ENCODE measurements around the gene LSM2.
A peak's percentile ranks its signal among the peaks of the same experiment; 100 is the strongest.

LSM2 gene

DNA sequence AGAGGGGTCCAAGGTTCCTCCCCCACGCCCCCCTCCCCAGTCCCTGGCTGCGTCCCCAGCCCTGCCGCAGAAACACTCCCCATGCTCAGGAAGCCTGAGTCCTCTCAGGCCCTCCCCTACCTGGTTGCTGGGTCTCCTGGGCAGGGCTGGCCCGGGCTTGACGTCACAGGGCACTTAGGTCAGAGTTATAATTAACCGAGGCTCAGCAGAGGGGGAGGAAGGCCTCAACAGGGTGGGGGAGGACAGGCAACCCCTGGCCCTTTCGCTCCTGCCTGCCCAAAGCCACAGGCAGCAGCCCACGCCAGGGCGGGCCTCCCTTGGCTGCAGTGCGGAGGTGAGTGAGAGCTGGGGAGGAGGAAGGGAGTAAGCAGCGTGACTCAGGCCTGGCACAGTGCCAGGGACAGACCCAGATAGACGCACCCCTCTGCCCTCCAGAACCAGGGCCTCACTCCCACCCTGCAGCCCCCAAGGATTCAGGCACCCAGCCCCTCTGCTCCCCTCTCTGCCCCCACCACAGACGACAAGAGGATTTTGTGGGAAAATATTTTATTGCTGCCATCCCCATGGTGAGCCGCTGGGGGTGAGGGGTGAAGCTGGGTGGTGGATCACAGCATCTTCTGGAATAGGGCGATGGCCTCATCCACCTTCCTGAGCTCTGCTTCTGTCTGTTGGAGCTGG lies 29.6 kb downstream of the LSM2 start, which contains the start of gene VWA7:
Gene VWA7 (minus strand): TSS at position 340 of the 678 bp plus-strand sequence. CDS start 549 bp downstream, outside the sequence.
- peak; percentile 44 to 82 (median 57) for DNase-seq (ENCODE audit: low read depth in 3 of 3)

DNA sequence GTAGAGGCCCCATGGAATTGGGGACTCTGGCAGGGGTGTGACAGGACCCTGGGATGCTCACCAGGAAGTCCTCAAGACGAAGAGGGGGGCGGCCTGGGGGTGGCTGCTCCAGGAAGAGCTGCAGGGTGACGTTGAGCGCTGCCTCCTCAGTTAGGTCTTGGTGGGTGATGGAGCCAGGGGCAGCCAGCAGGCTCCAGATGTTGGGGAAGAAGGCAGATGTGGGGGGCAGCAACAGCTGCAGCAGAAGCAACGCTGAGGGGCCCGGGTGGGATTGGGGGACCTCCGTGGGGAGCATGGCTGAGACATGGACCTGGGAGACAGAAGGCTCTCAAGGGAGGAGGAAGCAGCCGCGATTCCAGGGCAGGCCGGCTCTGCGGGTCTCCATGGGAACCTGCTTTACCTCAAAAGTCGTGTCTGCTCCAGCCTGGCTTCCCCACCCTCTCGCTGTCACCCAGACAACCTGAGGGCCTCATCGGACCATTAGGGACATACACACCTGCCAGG lies 30.2 kb downstream of the LSM2 start:
- DNase-seq (ENCODE audit: low read depth in 3 of 3) = no peak

DNA sequence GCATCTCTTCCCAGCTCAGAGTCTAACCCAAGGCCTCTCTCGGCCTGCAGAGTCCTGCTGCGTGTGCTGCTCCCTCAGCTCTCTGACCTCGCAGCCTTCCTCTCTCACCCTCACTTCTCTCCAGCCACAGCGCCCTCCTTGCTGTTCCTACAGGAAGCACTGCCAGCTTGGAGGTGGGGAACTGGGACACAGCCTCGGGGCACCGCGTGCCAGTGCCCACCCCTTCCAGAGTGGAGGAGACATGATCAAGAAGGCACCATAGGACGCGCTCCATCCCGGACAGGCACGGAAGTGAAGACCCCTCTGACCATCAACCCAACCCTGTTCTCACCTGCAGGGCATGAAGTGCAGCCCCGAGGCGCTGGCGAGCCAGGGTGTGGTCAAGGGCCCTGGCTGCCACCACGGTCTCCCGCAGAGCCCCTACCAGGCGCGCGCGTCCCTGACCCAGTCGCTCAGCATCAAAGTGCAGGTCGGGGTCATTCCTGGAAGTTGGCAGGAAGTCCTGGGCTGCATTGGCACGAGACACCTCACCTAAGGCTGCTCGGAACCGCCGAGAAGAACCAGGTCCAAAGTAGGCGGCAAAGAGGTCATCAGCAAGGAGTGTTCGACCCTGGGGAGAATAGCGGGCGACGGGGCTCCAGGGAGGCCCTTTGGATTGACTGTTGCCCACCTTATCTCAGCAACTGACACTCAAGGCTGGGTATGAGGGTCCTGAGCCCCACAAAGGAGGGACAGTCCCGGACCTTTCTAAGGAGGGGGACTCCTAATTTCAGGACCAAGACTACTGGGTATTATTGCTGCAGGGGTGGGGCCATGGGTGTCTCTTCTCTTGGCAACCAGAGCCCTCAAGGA lies 30.9 kb downstream of the LSM2 start:
- DNase-seq (ENCODE audit: low read depth in 3 of 3) = no peak

DNA sequence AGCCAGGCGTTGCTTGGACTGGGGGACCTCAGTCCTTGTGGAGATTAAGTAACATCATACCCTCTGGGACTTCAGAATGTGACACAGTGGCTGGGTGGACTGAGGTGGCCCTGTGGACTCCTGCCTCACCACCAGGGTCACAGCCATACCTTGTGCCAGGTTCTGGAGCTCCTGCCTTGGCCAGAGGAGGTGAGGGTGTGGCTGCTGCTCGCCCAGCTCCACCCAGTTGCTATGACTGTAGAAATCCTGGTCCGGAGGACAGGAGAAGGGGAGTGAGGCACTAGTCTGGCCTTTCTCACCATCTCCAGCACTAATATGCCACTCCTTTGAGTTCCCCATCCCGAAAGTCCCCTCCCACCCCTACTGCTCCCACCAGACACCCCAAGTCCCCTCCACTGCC lies 31.6 kb downstream of the LSM2 start:
- no peak for DNase-seq (ENCODE audit: low read depth in 3 of 3)

DNA sequence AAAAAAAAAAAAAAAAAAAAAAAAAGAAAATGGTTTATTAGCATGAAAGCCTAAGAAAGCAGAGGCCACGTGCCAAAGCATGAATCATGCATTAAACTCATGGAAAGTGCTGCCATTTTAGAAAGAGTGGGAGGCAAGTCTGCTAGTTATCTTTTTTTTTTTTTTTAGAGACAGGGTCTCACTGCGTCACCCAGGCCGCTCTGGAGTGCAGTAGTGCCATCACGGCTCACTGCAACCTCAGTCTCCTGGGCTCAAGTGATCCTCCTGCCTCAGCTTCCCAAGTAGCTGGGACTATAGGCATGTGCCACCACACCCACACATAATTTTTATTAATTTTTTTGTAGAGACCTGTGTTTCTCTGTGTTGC lies 34.8 kb downstream of the LSM2 start:
- no peak for DNase-seq (ENCODE audit: low read depth in 3 of 3)

DNA sequence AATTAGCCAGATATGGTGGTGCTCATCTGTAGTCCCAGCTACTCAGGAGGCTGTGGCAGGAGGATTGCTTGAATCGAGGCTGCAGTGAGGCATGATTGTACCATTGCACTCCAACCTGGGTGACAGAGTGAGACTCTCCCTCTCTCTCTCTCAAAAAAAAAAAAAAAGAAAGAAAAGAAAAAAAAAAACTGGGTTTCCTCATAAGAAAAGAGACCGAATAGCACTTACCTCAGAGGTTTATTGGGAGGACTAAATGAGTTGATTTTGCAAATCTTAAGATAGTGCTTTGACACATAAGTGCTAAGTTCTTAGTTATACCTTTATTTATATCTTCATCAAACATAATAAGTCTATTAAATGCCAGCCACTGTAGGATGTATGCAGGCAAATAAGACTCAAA lies 35.9 kb downstream of the LSM2 start:
- DNase-seq (ENCODE audit: low read depth in 3 of 3) = no peak

DNA sequence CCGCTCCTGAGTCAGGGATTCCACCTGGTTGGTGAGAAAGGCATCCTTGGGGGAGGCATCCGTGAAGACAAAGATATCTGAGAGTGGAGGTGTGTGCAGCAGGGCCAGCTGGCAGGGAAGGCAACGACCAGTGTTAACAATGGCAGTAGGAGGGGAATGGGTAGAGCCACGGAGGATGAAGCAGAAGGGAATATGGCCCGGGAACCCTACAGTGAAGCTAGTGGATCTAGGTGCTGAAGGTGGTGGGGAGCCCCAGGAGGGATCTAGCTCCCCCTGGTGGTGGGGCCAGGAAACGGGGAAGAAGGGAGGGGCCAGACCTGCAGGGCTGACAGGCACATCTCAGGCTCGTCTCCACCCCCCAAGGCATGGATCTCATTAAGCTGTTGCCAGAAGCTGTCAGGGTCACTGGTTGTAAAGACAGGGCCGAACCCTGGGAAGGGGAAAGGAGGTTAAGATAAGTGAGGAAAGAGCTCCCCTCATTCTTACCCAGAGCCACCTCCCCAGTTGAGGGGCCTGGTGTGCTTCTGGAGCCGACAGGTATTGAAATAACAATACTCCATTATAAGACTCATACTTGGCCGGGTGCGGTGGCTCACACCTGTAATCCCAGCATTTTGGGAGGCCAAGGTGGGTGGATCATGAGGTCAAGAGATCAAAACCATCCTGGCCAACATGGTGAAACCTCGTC lies 36.9 kb downstream of the LSM2 start:
- DNase-seq (ENCODE audit: low read depth in 3 of 3) = peak; percentile 61 to 80 (median 74)

DNA sequence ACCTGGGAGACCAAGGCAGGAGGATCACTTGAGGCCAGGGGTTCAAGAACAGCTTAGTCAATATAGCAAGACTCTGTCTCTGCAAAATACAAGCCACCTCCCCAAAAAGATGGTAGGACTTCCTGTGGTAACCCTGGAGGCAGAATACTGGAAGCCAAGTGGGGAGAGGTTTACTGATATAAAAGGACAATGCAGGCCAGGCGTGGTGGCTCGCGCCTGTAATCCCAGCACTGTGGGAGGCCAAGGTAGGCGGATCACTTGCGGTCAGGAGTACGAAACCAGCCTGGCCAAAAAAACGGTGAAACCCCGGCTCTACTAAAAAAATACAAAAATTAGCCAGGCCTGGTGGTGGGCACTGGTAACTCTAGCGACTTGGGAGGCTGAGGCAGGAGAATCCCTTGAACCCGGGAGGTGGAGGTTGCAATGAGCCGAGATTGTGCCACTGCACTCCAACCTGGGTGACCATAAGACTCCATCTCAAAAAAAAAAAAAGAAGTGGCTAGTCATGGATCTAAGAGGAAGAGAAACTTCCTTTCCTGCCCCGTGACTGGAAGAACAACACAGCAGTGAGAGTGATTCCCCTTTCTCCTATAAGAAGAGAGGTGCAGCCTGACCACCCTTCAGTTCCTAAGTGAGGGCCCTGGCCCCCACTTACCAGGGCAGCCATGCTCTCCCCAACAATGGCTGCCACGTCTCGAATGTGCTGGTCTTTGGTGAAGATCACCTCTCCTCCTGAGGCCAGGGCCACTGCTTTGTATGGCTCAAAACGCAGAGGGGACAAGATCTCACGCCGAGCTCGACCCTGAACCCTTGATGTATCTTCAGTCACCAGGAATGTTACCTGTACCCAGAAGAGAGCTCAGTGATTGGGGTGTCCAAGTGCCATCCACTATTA lies 38.2 kb downstream of the LSM2 start:
- DNase-seq (ENCODE audit: low read depth in 3 of 3) = no peak

DNA sequence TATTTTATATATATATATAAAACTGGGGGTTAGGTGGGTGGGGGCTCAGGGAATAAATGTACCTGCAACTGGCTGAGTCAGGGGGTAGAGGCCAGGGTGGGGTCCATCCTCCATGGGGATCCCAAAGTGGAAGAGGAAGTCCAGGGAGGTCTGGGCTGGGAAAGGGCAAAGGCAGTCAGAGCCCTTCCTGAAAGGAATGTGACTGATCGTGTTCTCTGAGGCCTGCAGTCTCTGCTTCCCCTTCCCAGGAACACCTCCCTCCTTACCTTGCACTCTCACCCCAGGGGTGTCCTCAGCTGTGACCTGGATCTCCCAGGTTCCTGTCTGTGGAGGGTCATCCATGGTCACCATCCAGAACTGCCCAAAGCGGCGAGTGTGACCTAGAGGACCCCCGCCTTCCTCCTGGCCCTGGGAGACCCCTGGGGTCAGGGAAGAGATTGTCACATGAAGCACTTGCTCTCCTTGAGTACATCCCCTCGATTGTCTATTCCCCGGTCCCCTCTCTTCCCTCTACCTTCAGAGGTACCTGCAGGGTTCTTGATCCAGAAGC lies 39.6 kb downstream of the LSM2 start:
- DNase-seq (ENCODE audit: low read depth in 3 of 3) = no peak

DNA sequence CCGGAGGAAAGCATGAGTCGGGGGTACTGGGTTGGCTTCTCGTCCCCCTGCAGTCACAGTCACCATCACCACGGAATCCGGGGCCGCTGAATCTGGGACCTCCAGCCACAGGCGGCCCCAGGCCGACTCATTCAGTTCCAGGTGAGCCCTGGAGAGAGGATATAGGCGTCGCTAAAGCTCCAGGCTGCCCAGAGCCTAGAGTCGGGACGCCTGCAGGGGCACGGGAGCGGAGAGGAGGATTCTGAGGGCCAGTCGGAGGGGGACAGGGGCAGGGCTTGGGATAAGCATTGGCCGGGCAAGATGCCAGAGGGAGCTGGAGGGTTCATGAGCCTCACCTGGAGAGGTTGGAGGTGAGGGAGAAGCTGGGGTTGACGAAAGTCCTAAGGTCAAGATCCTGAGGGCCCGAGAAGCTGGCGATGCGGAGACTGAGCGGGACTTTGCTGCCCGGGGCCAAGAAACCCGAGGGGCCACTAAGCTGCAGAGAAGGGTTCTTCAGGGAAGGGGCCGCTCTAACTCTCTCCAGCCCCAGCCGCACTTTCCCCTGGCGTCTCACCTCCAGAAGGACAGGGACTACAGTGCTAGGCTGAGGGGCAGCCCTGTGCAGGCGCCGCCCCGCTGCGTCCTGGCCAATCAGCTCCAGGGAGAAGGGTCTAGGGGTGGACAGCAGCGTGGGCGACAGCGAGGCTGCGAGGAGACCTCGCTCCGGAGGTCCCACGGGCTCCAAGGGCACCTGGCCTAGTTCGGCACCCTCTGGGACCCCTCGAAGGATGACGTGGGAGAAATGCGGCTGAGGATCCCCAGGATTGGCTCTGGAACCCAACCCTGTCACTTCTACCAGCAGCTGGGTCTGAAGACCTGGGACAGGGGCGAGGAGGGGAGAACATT lies 40.6 kb downstream of the LSM2 start:
- DNase-seq (ENCODE audit: low read depth in 3 of 3) = no peak

DNA sequence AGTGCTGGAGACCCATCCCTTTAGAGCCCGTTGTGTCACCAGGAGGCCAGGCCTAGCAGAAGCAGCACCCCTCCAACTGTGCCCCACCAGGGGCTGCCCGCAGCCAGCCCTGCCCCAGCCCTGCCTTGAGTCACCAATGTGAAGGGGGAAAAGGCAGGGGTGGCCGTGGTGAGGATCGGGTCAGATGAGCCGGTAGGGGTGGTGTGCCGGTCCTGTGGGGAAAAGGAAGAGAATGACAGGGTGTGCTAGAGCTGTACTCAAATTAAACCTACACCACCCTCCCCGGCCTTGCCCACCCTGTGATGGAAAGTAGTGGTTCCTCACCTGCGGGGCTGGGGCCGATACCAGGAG lies 41.2 kb downstream of the LSM2 start:
- DNase-seq (ENCODE audit: low read depth in 3 of 3) = no peak

DNA sequence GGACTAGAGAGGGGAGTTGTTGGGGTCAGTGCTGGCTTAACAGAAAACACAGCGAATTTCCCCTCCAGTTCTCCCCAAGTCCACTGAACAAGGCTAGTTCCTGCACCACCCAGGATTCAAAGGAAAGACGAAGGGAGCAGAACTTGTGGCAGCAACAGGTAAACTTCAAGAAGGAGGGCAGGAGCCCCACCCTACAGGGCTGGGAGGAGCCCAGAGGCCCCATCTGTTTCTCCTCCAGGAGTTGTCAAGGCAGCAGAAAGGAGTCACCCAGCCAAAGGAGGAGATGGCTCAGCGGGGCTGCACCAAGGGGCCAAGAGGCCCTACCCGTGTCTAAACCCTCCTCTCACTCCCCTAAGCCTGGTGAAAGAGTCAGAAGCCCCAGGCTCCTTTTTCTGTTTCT lies 42.6 kb downstream of the LSM2 start:
- DNase-seq (ENCODE audit: low read depth in 3 of 3) = no peak

DNA sequence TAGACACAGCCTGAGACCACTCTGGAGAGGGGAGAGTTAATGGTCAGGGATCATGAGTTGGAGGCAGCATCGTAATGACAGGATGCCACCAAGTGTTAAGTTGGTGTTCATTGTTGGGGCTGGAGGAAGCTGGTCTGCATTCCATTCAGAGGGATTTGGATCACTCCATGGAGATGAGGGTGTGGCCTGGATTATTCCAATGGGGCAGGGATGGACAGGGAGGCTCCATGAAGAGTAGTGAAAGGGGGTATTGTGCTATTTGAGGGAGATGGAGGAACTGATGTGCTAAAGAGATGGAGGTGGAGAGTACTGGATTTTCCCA lies 43.2 kb downstream of the LSM2 start:
- DNase-seq (ENCODE audit: low read depth in 3 of 3) = no peak

DNA sequence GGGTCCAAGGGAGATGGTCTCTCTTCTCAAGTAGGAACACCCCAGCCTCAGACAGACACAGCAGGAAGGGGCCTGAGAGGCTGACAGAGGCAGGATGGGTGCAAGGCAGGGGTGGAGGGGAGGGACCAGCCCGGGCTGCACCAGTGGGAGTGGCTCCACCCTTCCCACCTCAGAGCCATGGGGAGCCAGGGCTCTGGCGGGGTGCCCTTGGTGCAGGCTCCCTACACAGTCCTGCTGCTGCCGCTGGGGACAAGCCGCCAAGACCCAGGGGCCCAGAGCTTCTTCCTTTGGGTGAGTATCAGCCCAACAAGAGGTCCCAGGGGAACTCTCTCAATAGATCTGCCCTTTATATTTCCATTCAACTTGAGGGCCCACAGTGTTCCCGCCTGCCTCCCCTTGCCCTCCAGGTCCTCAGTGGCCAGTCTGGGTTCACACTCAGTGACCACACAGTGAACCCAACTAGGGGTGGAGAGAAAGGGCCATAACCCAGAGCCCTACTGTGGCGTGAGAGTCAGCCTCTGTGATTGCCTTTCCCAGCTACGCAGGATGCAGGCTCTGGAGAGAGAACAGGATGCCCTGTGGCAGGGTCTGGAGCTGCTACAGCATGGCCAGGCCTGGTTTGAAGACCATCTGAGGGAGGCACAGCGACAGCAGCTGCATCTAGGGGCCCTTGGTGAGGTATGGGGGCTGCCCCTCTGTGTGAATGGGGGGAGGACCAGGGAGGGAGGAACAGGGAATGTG lies 43.7 kb downstream of the LSM2 start:
- DNase-seq (ENCODE audit: low read depth in 3 of 3) = no peak

DNA sequence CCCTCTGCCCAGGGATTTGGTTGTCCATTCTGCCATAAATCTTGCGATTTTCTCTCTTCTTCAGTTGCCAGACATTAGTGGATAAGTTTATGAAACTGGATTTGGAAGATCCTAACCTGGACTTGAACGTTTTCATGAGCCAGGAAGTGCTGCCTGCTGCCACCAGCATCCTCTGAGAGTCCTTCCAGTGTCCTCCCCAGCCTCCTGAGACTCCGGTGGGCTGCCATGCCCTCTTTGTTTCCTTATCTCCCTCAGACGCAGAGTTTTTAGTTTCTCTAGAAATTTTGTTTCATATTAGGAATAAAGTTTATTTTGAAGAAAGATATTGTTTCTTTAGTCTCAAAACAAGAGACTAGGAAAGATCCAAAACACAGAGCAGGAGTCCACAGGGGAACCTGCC lies 44.4 kb downstream of the LSM2 start, which contains the start of gene SAPCD1:
Gene SAPCD1 (plus strand): TSS at position 301 of the 400 bp plus-strand sequence. CDS start 399 bp downstream, outside the sequence.
- DNase-seq (ENCODE audit: low read depth in 3 of 3) = no peak

DNA sequence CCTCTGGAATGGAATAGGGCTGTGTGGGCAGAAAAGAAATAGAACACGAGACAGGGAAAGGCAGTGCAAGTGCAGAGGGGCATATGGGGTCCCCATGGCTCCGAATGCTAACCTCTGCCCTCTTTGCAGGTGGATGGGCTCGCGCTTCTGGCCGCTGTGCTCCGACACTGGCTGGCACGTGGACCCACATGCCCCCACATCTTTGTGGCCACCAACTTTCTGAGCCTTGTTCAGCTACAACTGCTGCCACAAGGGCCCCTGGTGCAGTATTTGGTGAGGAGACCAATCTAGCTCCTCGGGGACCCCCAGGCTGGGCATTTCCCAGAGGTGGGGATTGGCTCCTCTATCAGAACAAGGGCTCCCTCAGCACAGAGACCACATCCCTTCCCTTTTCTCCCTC lies 45.4 kb downstream of the LSM2 start:
- no peak for DNase-seq (ENCODE audit: low read depth in 3 of 3)

DNA sequence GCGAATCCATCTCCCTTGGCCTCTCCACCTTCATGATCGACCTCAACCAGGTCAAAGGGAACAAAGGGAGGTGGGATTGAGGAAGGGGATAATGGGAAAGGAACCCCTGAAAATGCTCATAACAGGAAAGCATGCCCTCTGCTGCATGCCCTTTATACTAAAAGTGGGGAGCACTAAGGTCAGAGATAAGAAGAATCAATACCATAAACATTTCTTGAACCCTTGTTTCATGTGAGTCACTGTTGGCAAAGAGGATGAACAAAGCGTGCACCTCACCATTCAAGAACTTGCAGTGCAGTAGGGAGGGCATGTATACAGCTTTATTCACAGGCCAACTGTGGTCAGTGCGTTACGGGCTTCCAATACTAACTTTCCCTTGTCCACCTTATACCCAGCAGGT lies 46.0 kb downstream of the LSM2 start:
- DNase-seq (ENCODE audit: low read depth in 3 of 3) = no peak

DNA sequence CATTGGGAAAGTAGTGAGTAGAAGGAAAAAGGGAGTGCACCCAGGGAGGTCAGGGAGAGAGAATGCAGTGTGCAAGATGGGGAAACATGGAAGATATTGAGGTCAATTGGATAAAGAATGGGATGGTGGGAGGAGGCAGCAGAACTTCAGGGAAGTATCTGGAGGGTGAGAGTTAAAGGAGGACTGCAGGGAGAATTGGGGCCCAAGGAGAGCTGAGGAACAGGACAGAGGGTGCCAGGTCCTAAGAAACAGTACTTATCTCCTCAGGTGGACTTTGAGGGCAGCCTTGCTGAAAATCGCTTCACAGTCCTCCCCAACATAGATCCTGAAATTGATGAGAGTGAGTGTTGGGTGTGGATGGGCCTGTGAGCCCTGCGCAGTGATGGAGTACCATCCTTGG lies 48.5 kb downstream of the LSM2 start:
- no peak for DNase-seq (ENCODE audit: low read depth in 3 of 3)

DNA sequence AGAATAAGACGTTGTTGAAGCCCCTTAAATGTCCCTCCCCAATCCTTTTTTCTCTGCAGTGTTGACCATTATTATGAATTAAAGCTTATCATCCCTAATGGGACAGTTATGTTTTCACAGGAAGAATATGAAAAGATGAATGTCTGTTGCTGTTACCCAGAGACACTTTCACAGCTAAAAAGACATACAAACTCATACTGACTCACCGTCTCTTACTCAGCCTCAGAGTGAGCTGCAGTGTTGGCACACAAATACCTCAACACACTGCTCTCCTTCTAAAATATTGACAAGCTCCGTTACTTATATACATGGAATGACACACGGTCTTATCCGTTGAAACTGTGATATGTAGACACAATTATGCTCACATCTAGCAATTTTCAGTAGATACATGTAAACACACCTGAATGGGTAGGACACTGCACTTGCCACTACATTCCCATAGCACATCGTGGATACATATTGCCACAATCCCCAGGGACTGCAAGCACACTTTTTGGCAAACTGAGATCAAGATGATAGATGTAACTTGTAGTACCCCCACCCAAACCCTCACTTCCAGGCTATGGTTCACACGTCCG lies 53.9 kb downstream of the LSM2 start:
- no peak for DNase-seq (ENCODE audit: low read depth in 3 of 3)
